GM19395 (cell line): ENCODE results near the gene UGT1A6.

ENCODE experiments used
- ATAC-seq: cut with Tn5 transposase; IDR thresholded peaks from one replicate; pipeline ENCODE4 v1.9.1; 2021; ENCODE audit warnings: mild to moderate bottlenecking, moderate library complexity; ENCODE audit not compliant: unreplicated experiment

Gene UGT1A6

GRCh38 chr2:233817361-233817911 is 124.7 kb downstream of the UGT1A6 start:
- no peak for ATAC-seq

GRCh38 chr2:233817995-233818638 is 125.4 kb downstream of the UGT1A6 start:
- ATAC-seq = no peak

- no peak for ATAC-seq
These were observed 126.2 kb downstream of the UGT1A6 start for GRCh38 chr2:233818639-233819621.

- ATAC-seq = no peak
These were observed 127.4 kb downstream of the UGT1A6 start for GRCh38 chr2:233819884-233820773.

- ATAC-seq = no peak
These were observed 128.1 kb downstream of the UGT1A6 start for GRCh38 chr2:233820774-233821105.

GRCh38 chr2:233821196-233821595 is 128.5 kb downstream of the UGT1A6 start:
- ATAC-seq = no peak

GRCh38 chr2:233821709-233822100 is 129.0 kb downstream of the UGT1A6 start:
- ATAC-seq = no peak

- ATAC-seq = no peak
These were observed 129.5 kb downstream of the UGT1A6 start for GRCh38 chr2:233822101-233822771.
